ENCODE measurements around the gene GUCA2A. TPM values are rescaled to one million over a fixed set of nuclear protein-coding genes. Genes with fewer than 3 reads are reported as not detected.

Gene GUCA2A
- total RNA-seq, 1 experiment from 2014 or later, result not detected

DNA sequence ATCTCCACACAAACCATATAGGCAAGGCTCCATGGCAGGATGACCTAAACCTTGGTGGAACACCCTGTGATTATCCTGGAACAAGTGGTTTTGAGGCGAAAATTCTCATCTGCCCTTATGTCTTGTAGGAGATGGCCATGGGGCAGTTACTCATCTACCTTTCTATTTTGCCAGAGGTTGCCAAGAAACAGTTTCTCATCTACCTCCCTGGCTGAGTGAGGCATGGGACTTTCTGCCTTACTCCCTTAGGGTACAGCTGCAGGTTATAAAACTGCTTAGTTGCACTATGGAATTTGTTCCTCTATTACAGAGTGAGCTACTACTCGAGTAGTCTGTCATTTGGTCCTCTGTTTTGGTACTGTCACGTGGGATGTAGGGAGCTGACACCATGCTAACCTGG lies 31.3 kb upstream of the GUCA2A start:
- CTCF ChIA-PET, result no interaction called here
- DNase-seq, result no peak
- POLR2A ChIA-PET (ENCODE audit: unreplicated experiment), result no interaction called here
- Histone ChIP-seq H3K9me2 (ENCODE audit: insufficient read depth) (no peaks in the 10 kb centered on the region), H2AFZ (no peak overlapping the region), H3K4me1 (replicated peaks; ENCODE audit: insufficient read depth) (no peaks in the 10 kb centered on the region), H3K9me3 (ENCODE audit: insufficient read depth, low read depth) (no peaks in the 10 kb centered on the region), H3F3A (ENCODE audit: insufficient read depth, low read depth) (peaks cover 4% of the 10 kb centered on the region; the same call in 1 of the 2 replicates), H3K27ac (no peak overlapping the region), H3K27me3 (ENCODE audit: insufficient read depth, low read depth) (no peaks in the 10 kb centered on the region), H4K20me1 (ENCODE audit: insufficient read depth) (no peaks in the 10 kb centered on the region), H3K79me2 (ENCODE audit: low read depth) (peaks cover 14% of the 10 kb centered on the region), H3K4me2 (no peak overlapping the region), H3K36me3 (ENCODE audit: low read depth) (peaks cover 56% of the 10 kb centered on the region), H3K4me3 (no peak overlapping the region)
- intact Hi-C loops (cut with micrococcal nuclease; ENCODE audit: unreplicated experiment), result no loop called here
- no TSS peak for BruUV-seq (replicated peaks)
- TF ChIP-seq EZH2 (IDR thresholded peaks at IDR 0.05; ENCODE audit: low read depth), result no peak
- TF ChIP-seq CTCF (conservative IDR thresholded peaks at IDR 0.05), result no peak

DNA sequence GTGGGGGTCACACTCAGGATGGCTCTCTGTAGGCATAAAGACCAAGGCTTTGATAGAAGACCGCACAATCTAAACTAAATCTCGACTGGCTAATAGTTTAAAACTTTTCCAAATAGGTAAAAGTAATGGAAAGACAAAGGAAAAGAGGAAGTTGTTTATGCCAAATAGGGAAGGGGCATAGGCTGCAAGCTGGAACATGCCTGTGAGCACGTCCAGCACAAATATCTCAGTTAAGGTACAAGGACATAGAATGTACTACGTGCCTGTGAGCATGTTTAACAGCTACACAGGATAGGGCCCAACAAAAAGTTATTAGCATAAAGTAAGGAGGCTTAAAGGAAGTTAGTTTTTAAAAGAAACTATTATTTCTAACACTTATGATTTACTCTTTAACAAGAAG lies 27.6 kb upstream of the GUCA2A start:
- TF ChIP-seq EZH2 (IDR thresholded peaks at IDR 0.05; ENCODE audit: low read depth), result no peak
- no peak for TF ChIP-seq CTCF (conservative IDR thresholded peaks at IDR 0.05)
- H3K27ac ChIP-seq, result no peak overlapping the region
- H4K20me1 ChIP-seq (ENCODE audit: insufficient read depth), result no peaks in the 10 kb centered on the region
- H3K4me2 ChIP-seq, result no peak overlapping the region
- H2AFZ ChIP-seq, result no peak overlapping the region
- H3F3A ChIP-seq (ENCODE audit: insufficient read depth, low read depth), result peaks cover 4% of the 10 kb centered on the region; the same call in 1 of the 2 replicates
- intact Hi-C loops (cut with micrococcal nuclease; ENCODE audit: unreplicated experiment), result no loop called here
- H3K4me3 ChIP-seq, result no peak overlapping the region
- no peaks in the 10 kb centered on the region for H3K27me3 ChIP-seq (ENCODE audit: insufficient read depth, low read depth)
- DNase-seq, result no peak
- BruUV-seq (replicated peaks), result no TSS peak
- H3K9me2 ChIP-seq (ENCODE audit: insufficient read depth), result no peaks in the 10 kb centered on the region
- ChIA-PET CTCF (no interaction called here), POLR2A (ENCODE audit: unreplicated experiment) (no interaction called here)
- H3K9me3 ChIP-seq (ENCODE audit: insufficient read depth, low read depth), result no peaks in the 10 kb centered on the region
- no peaks in the 10 kb centered on the region for H3K4me1 ChIP-seq (replicated peaks; ENCODE audit: insufficient read depth)
- 0 out of 2 replicates have a peak, but pooled peaks cover 4% of the 10 kb centered on the region for H3K79me2 ChIP-seq (ENCODE audit: low read depth)
- H3K36me3 ChIP-seq (ENCODE audit: low read depth), result peaks cover 63% of the 10 kb centered on the region

- H3K27ac ChIP-seq, result no peak overlapping the region
- H3K4me2 ChIP-seq, result no peak overlapping the region
- no peak for DNase-seq
- no peak overlapping the region for H3K4me3 ChIP-seq
- no peaks in the 10 kb centered on the region for H3K27me3 ChIP-seq (ENCODE audit: insufficient read depth, low read depth)
- 0 out of 2 replicates have a peak, but pooled peaks cover 4% of the 10 kb centered on the region for H3K79me2 ChIP-seq (ENCODE audit: low read depth)
- intact Hi-C loops (cut with micrococcal nuclease; ENCODE audit: unreplicated experiment), result no loop called here
- no peaks in the 10 kb centered on the region for H3K9me2 ChIP-seq (ENCODE audit: insufficient read depth)
- TF ChIP-seq EZH2 (IDR thresholded peaks at IDR 0.05; ENCODE audit: low read depth), result no peak
- no peak for TF ChIP-seq CTCF (conservative IDR thresholded peaks at IDR 0.05)
- CTCF ChIA-PET, result no interaction called here
- POLR2A ChIA-PET (ENCODE audit: unreplicated experiment), result no interaction called here
- H3K4me1 ChIP-seq (replicated peaks; ENCODE audit: insufficient read depth), result no peaks in the 10 kb centered on the region
- no TSS peak for BruUV-seq (replicated peaks)
- no peaks in the 10 kb centered on the region for H3K9me3 ChIP-seq (ENCODE audit: insufficient read depth, low read depth)
- H4K20me1 ChIP-seq (ENCODE audit: insufficient read depth), result no peaks in the 10 kb centered on the region
- H2AFZ ChIP-seq, result no peak overlapping the region
- H3F3A ChIP-seq (ENCODE audit: insufficient read depth, low read depth), result peaks cover 4% of the 10 kb centered on the region; the same call in 1 of the 2 replicates
- H3K36me3 ChIP-seq (ENCODE audit: low read depth), result peaks cover 56% of the 10 kb centered on the region
Measured at GRCh38 chr1:42191319-42191718, 26.8 kb upstream of the GUCA2A start.

Measured in PC-9 (cell line).